ENCODE results near the gene FZD2. TPM values are rescaled to one million over a fixed set of nuclear protein-coding genes. Genes with fewer than 3 reads are reported as not detected.
A peak's percentile ranks its signal among the peaks of the same experiment; 100 is the strongest.

FZD2 gene
- total RNA-seq, 1 experiment from 2014 or later: 46.3 TPM

GRCh38 chr17:44591206-44591605 is 33.9 kb downstream of the FZD2 start:
- H3K9me3 ChIP-seq: no peaks in the 10 kb centered on the region
- no peak overlapping the region for H3K4me3 ChIP-seq
- H3K27me3 ChIP-seq: no peaks in the 10 kb centered on the region
- H3K36me3 ChIP-seq: no peaks in the 10 kb centered on the region
- no peak for DNase-seq

- no peak overlapping the region for H3K4me3 ChIP-seq
- H3K9me3 ChIP-seq: no peaks in the 10 kb centered on the region
- no peak for DNase-seq
- no peaks in the 10 kb centered on the region for H3K27me3 ChIP-seq
- H3K36me3 ChIP-seq: no peaks in the 10 kb centered on the region
Observed at GRCh38 chr17:44593156-44593555, 35.9 kb downstream of the FZD2 start.

GRCh38 chr17:44595216-44595775 is 38.0 kb downstream of the FZD2 start:
- H3K4me3 ChIP-seq: no peak overlapping the region
- H3K27me3 ChIP-seq: no peaks in the 10 kb centered on the region
- peak; percentile 62 for DNase-seq
- no peaks in the 10 kb centered on the region for H3K36me3 ChIP-seq
- H3K9me3 ChIP-seq: no peaks in the 10 kb centered on the region

GRCh38 chr17:44598329-44598728 is 41.0 kb downstream of the FZD2 start:
- Histone ChIP-seq H3K27me3 (no peaks in the 10 kb centered on the region), H3K36me3 (no peaks in the 10 kb centered on the region), H3K9me3 (no peaks in the 10 kb centered on the region), H3K4me3 (no peak overlapping the region)
- DNase-seq: no peak

- no peak for DNase-seq
- no peaks in the 10 kb centered on the region for H3K9me3 ChIP-seq
- H3K36me3 ChIP-seq: no peaks in the 10 kb centered on the region
- no peak overlapping the region for H3K4me3 ChIP-seq
- H3K27me3 ChIP-seq: no peaks in the 10 kb centered on the region
Observed at GRCh38 chr17:44598932-44599297, 41.6 kb downstream of the FZD2 start.

- no peak overlapping the region for H3K4me3 ChIP-seq
- DNase-seq: peak; percentile 99
- no peaks in the 10 kb centered on the region for H3K27me3 ChIP-seq
- no peaks in the 10 kb centered on the region for H3K9me3 ChIP-seq
- no peaks in the 10 kb centered on the region for H3K36me3 ChIP-seq
Observed at GRCh38 chr17:44599298-44600175, 42.3 kb downstream of the FZD2 start.

GRCh38 chr17:44601539-44601938 is 44.3 kb downstream of the FZD2 start:
- H3K4me3 ChIP-seq: no peak overlapping the region
- no peaks in the 10 kb centered on the region for H3K36me3 ChIP-seq
- no peaks in the 10 kb centered on the region for H3K27me3 ChIP-seq
- H3K9me3 ChIP-seq: no peaks in the 10 kb centered on the region
- DNase-seq: peak; percentile 49

GRCh38 chr17:44601973-44602372 is 44.7 kb downstream of the FZD2 start:
- Histone ChIP-seq H3K36me3 (no peaks in the 10 kb centered on the region), H3K9me3 (no peaks in the 10 kb centered on the region), H3K27me3 (no peaks in the 10 kb centered on the region), H3K4me3 (no peak overlapping the region)
- DNase-seq: no peak

GRCh38 chr17:44602390-44602789 is 45.1 kb downstream of the FZD2 start:
- no peak for DNase-seq
- no peak overlapping the region for H3K4me3 ChIP-seq

GRCh38 chr17:44602970-44603369 is 45.7 kb downstream of the FZD2 start:
- DNase-seq: no peak
- H3K27me3 ChIP-seq: no peaks in the 10 kb centered on the region
- no peak overlapping the region for H3K4me3 ChIP-seq
- no peaks in the 10 kb centered on the region for H3K36me3 ChIP-seq
- no peaks in the 10 kb centered on the region for H3K9me3 ChIP-seq

More at GRCh38 chr17:44602390-44602789, 45.1 kb downstream of the FZD2 start:
- Histone ChIP-seq H3K27me3 (no peaks in the 10 kb centered on the region), H3K9me3 (no peaks in the 10 kb centered on the region), H3K36me3 (no peaks in the 10 kb centered on the region)

- DNase-seq: no peak
- Histone ChIP-seq H3K4me3 (no peak overlapping the region), H3K36me3 (no peaks in the 10 kb centered on the region), H3K27me3 (no peaks in the 10 kb centered on the region), H3K9me3 (no peaks in the 10 kb centered on the region)
Observed at GRCh38 chr17:44604116-44604761, 47.0 kb downstream of the FZD2 start.

- no peak for DNase-seq
- Histone ChIP-seq H3K4me3 (no peak overlapping the region), H3K27me3 (no peaks in the 10 kb centered on the region), H3K36me3 (no peaks in the 10 kb centered on the region), H3K9me3 (no peaks in the 10 kb centered on the region)
Observed at GRCh38 chr17:44604768-44605485, 47.6 kb downstream of the FZD2 start.

- H3K4me3 ChIP-seq: no peak overlapping the region
Observed at GRCh38 chr17:44606658-44607057, 49.4 kb downstream of the FZD2 start.

GRCh38 chr17:44607836-44608690 is 50.8 kb downstream of the FZD2 start:
- H3K9me3 ChIP-seq: no peaks in the 10 kb centered on the region
- DNase-seq: peak; percentile 12
- H3K27me3 ChIP-seq: no peaks in the 10 kb centered on the region
- H3K4me3 ChIP-seq: no peak overlapping the region
- no peaks in the 10 kb centered on the region for H3K36me3 ChIP-seq

More at GRCh38 chr17:44606658-44607057, 49.4 kb downstream of the FZD2 start:
- Histone ChIP-seq H3K36me3 (no peaks in the 10 kb centered on the region), H3K27me3 (no peaks in the 10 kb centered on the region), H3K9me3 (no peaks in the 10 kb centered on the region)
- no peak for DNase-seq

- peak; percentile 12 for DNase-seq
- no peak overlapping the region for H3K4me3 ChIP-seq
- H3K36me3 ChIP-seq: no peaks in the 10 kb centered on the region
- no peaks in the 10 kb centered on the region for H3K27me3 ChIP-seq
- H3K9me3 ChIP-seq: no peaks in the 10 kb centered on the region
Observed at GRCh38 chr17:44608727-44609435, 51.6 kb downstream of the FZD2 start.

- DNase-seq: no peak
- Histone ChIP-seq H3K27me3 (no peaks in the 10 kb centered on the region), H3K9me3 (no peaks in the 10 kb centered on the region), H3K4me3 (no peak overlapping the region), H3K36me3 (no peaks in the 10 kb centered on the region)
Observed at GRCh38 chr17:44610331-44610730, 53.0 kb downstream of the FZD2 start.

Data from MG63 (cell line).